Tibial nerve (tissue), 4 donors: ENCODE data around the gene C5. TPM values are rescaled to one million over a fixed set of nuclear protein-coding genes. Genes with fewer than 3 reads are reported as not detected.

Experiments
- DNase-seq, 2 donors: peaks; one replicate each; pipeline ENCODE4 v3.0.0-alpha.2; 2019; ENCODE audit warnings: low spot score in 2 of 2
- H3K27ac ChIP-seq, 4 donors: fragments of 200-600 bp; sonication (generic) in 3 of 4; one replicate each; pipeline ENCODE4 v1.5.1; 2017 to 2019; ENCODE audit warnings: mild to moderate bottlenecking in 1 of 4
- H3K27me3 ChIP-seq, 2 donors: fragments of 200-600 bp; sonication (generic) in 1 of 2; one replicate each; pipeline versions ENCODE4 v1.5.1 to v1.6.0; 2017 to 2019
- H3K36me3 ChIP-seq, 3 donors: fragments of 200-600 bp; sonication (generic); one replicate each; pipeline ENCODE4 v1.5.1; 2018 to 2019
- H3K4me1 ChIP-seq, 4 donors: fragments of 200-600 bp; sonication (generic) in 3 of 4; one replicate each; pipeline ENCODE4 v1.5.1; 2017 to 2019
- H3K4me3 ChIP-seq, 4 donors: fragments of 200-600 bp; sonication (generic) in 3 of 4; one replicate each; pipeline ENCODE4 v1.5.1; 2017 to 2019; ENCODE audit warnings: mild to moderate bottlenecking in 1 of 4, moderate library complexity in 1 of 4
- H3K9me3 ChIP-seq, 4 donors: fragments of 200-600 bp; sonication (generic) in 3 of 4; one replicate each; pipeline ENCODE4 v1.5.1; 2017 to 2019
- EP300 ChIP-seq, 2 donors: sonication (generic); formaldehyde crosslinking; IDR thresholded peaks; one replicate each; pipeline ENCODE4 v1.6.1; 2017; ENCODE audit warnings: antibody characterized with exemption in 2 of 2, mild to moderate bottlenecking in 1 of 2
- POLR2A ChIP-seq, 2 donors: fragments of 450-650 bp; IDR thresholded peaks; one replicate each; pipeline ENCODE4 v1.6.1; 2017; ENCODE audit warnings: antibody characterized with exemption in 2 of 2, mild to moderate bottlenecking in 2 of 2, moderate library complexity in 2 of 2
- WGBS, 2 donors: methylation state at CpG; one replicate each; pipeline ENCODE4 v1.1.5; 2018; 5-methylcytosine and 5-hydroxymethylcytosine counted together
- total RNA-seq, 4 donors: library from RNA; depleted of rRNA; stranded (reverse); fragments of >200 nt; gene quantifications; one replicate each; pipeline ENCODE4 v1.1.0, GENCODE V29; 2016
- TF ChIP-seq, protein P1 (sequence below), 5 experiments: fragments of 200-600 bp in 3 of 5; fragments of 450-650 bp in 2 of 5; sonication (generic) in 3 of 5; IDR thresholded peaks; one replicate each; pipeline ENCODE4 v1.5.1; 2016 to 2019; ENCODE audit warnings: antibody characterized with exemption in 5 of 5, mild to moderate bottlenecking in 3 of 5, moderate library complexity in 2 of 5

Gene C5
- total RNA-seq, 4 donors from 2014 or later: 18.9 to 33.0 (median 23.2) TPM

DNA sequence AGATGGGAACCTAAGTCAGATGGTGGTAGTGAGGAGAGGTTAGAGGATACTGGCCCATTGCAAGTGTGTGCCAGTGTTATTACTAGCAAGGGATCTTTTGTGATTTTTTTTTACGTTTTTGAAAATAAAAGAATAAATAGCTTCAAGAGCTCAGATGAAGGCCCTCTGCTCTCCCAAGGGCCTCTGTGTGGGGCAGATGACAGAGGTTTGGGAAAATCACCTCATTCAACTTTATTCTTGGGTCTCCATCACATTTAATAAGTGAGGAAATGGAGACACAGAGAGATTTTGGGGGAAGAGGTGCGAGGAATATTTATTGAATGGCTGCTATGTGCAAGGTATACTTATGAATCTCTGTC lies 113.3 kb downstream of the C5 start:
- TF ChIP-seq, protein P1, sequence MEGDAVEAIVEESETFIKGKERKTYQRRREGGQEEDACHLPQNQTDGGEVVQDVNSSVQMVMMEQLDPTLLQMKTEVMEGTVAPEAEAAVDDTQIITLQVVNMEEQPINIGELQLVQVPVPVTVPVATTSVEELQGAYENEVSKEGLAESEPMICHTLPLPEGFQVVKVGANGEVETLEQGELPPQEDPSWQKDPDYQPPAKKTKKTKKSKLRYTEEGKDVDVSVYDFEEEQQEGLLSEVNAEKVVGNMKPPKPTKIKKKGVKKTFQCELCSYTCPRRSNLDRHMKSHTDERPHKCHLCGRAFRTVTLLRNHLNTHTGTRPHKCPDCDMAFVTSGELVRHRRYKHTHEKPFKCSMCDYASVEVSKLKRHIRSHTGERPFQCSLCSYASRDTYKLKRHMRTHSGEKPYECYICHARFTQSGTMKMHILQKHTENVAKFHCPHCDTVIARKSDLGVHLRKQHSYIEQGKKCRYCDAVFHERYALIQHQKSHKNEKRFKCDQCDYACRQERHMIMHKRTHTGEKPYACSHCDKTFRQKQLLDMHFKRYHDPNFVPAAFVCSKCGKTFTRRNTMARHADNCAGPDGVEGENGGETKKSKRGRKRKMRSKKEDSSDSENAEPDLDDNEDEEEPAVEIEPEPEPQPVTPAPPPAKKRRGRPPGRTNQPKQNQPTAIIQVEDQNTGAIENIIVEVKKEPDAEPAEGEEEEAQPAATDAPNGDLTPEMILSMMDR (IDR thresholded peaks at IDR 0.05): no peak
- TF ChIP-seq POLR2A (IDR thresholded peaks at IDR 0.05) (no peak), EP300 (IDR thresholded peaks at IDR 0.05) (no peak)
- peak overlapping the region; percentile 68 to 95 (median 93) for H3K27ac ChIP-seq
- H3K4me1 ChIP-seq: peaks cover 0 to 75% (median 42%) of the 10 kb centered on the region in 4 donors
- no peaks in the 10 kb centered on the region for H3K9me3 ChIP-seq
- no peaks in the 10 kb centered on the region for H3K27me3 ChIP-seq
- 43 to 51% methylated on average over 2 of the region's 2 CpGs for WGBS, 2 donors
- no peak for DNase-seq
- no peaks in the 10 kb centered on the region for H3K36me3 ChIP-seq
- no peak overlapping the region for H3K4me3 ChIP-seq

DNA sequence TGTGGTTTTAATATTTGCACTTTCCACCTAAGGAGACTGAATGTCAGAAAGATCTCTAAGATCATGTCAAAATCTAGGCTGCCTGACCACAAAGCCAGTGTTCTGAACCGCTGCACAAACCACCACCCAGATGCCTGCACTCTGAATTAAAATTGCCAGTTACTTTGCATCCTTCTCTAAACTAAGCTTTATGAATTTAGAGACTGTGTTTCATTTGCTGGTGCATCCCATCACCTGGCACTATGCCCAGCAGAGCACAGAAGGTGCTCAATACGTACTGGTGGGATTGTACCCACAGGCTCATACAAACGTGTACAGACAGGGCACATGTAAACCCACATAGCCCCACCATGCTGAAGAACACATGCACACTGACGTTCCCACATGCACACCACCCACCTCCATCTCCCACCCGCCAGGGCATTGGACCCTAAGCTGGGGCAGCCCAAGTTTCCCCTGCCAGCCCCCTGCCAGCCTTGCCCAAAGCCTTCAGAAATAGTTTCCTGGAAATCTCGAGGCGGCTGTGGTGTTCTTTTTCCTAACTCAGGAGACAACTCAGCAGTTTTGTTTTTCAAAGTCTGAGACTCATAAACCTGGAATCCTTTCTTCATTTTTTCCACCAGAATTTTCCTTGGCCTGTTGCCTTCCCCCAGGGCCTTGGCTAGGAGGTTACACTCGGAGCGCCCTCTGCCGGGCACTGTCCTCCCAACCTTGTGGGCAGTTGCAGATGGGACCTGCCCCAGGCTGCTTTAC lies 113.9 kb downstream of the C5 start:
- Histone ChIP-seq H3K4me3 (peak overlapping the region in 1 of 4 donors; percentile 22), H3K36me3 (no peaks in the 10 kb centered on the region), H3K27me3 (no peaks in the 10 kb centered on the region), H3K9me3 (no peaks in the 10 kb centered on the region), H3K27ac (peak overlapping the region; percentile 68 to 95 (median 93)), H3K4me1 (peaks cover 0 to 75% (median 44%) of the 10 kb centered on the region in 4 donors)
- peak; percentile 95 to 98 for DNase-seq
- TF ChIP-seq, protein P1 (IDR thresholded peaks at IDR 0.05): peak; percentile 86 to 95 (median 94)
- TF ChIP-seq POLR2A (IDR thresholded peaks at IDR 0.05) (no peak), EP300 (IDR thresholded peaks at IDR 0.05) (peak; percentile 80 to 94)
- 11 to 13% methylated on average over 10 of the region's 10 CpGs for WGBS, 2 donors

GRCh38 chr9:120935383-120935857 lies 114.7 kb downstream of the C5 start:
- WGBS, 2 donors: 26 to 28% methylated on average over 4 of the region's 4 CpGs
- no peaks in the 10 kb centered on the region for H3K27me3 ChIP-seq
- H3K4me3 ChIP-seq: no peak overlapping the region
- peak overlapping the region; percentile 68 to 95 (median 93) for H3K27ac ChIP-seq
- H3K4me1 ChIP-seq: peaks cover 0 to 75% (median 50%) of the 10 kb centered on the region in 4 donors
- H3K9me3 ChIP-seq: no peaks in the 10 kb centered on the region
- DNase-seq: peak; percentile 97 to 99
- H3K36me3 ChIP-seq: no peaks in the 10 kb centered on the region
- peak; percentile 24 to 84 for TF ChIP-seq EP300 (IDR thresholded peaks at IDR 0.05)
- TF ChIP-seq, protein P1 (IDR thresholded peaks at IDR 0.05): no peak
- TF ChIP-seq POLR2A (IDR thresholded peaks at IDR 0.05): peak in 1 of 2 donors; percentile 23

- TF ChIP-seq EP300 (IDR thresholded peaks at IDR 0.05) (no peak), POLR2A (IDR thresholded peaks at IDR 0.05) (no peak)
- TF ChIP-seq, protein P1 (IDR thresholded peaks at IDR 0.05): no peak
- H3K36me3 ChIP-seq: no peaks in the 10 kb centered on the region
- H3K9me3 ChIP-seq: no peaks in the 10 kb centered on the region
- H3K4me1 ChIP-seq: peaks cover 0 to 86% (median 58%) of the 10 kb centered on the region in 4 donors
- no peak overlapping the region for H3K4me3 ChIP-seq
- H3K27ac ChIP-seq: peak overlapping the region; percentile 68 to 95 (median 93)
- WGBS, 2 donors: 23 to 25% methylated on average over 3 of the region's 3 CpGs
- no peaks in the 10 kb centered on the region for H3K27me3 ChIP-seq
- DNase-seq: no peak
These were observed 115.8 kb downstream of the C5 start for GRCh38 chr9:120934281-120934680.
